Measurements from ENCODE around the gene FREM1. TPM values are rescaled to one million over a fixed set of nuclear protein-coding genes. Genes with fewer than 3 reads are reported as not detected.

FREM1 gene
- total and polyA plus RNA-seq, 2 experiments from 2014 or later, result 0.78 to 3.1 TPM

DNA sequence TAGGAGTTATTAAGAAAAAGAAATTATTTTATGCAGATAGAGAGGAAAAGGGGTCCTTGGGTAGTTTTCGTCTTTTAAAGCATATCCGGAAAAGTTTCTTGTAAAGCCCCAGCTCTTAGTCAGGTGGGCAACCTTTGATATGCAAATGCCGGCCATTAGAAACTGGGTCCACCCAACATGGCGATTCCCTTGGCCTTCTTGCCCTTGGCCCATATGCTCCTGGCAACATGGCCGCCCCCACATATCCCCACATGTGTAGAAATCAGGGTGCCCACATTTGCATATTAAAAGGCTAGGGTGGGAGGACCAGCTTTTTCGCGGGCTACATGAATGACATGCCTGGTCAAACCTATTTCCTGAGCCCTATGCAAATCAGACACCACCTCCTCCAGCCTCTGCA is 73.3 kb downstream of the FREM1 start:
- no peaks in the 10 kb centered on the region for H3K4me1 ChIP-seq (ENCODE audit: insufficient read depth)
- no peak overlapping the region for H2AFZ ChIP-seq
- ATAC-seq (no peak), DNase-seq (ENCODE audit: low spot score) (no peak)
- no peak overlapping the region for H3K4me3 Mint-ChIP-seq
- H3K27me3 Mint-ChIP-seq (ENCODE audit: insufficient read depth, low read depth, poor library complexity), result no peaks in the 10 kb centered on the region
- no peaks in the 10 kb centered on the region for H3K36me3 ChIP-seq (ENCODE audit: insufficient read depth)
- H3K27ac ChIP-seq (ENCODE audit: low read depth), result no peak overlapping the region
- H3K4me1 Mint-ChIP-seq, result peaks cover 6% of the 10 kb centered on the region
- peaks cover 8% of the 10 kb centered on the region; the same call in 2 of the 3 replicates for H3K36me3 Mint-ChIP-seq (ENCODE audit: low read depth)
- peaks cover 10% of the 10 kb centered on the region for H3K9me2 ChIP-seq (ENCODE audit: insufficient read depth)
- no peak overlapping the region for H3K27ac Mint-ChIP-seq
- H3K27me3 ChIP-seq (ENCODE audit: insufficient read depth), result no peaks in the 10 kb centered on the region
- TF ChIP-seq ZNF331 (CRISPR knock-in tag; IDR thresholded peaks at IDR 0.05; ENCODE audit: low read depth) (no peak), JUNB (IDR thresholded peaks at IDR 0.05; ENCODE audit: unreplicated experiment) (no peak), CREB1 (CRISPR knock-in tag; IDR thresholded peaks at IDR 0.05; ENCODE audit: low read depth) (no peak), EZH2phosphoT487 (IDR thresholded peaks at IDR 0.05; ENCODE audit: unreplicated experiment) (no peak), POLR2AphosphoS5 (IDR thresholded peaks at IDR 0.05; ENCODE audit: low read depth) (no peak)
- TF ChIP-seq, protein P1, sequence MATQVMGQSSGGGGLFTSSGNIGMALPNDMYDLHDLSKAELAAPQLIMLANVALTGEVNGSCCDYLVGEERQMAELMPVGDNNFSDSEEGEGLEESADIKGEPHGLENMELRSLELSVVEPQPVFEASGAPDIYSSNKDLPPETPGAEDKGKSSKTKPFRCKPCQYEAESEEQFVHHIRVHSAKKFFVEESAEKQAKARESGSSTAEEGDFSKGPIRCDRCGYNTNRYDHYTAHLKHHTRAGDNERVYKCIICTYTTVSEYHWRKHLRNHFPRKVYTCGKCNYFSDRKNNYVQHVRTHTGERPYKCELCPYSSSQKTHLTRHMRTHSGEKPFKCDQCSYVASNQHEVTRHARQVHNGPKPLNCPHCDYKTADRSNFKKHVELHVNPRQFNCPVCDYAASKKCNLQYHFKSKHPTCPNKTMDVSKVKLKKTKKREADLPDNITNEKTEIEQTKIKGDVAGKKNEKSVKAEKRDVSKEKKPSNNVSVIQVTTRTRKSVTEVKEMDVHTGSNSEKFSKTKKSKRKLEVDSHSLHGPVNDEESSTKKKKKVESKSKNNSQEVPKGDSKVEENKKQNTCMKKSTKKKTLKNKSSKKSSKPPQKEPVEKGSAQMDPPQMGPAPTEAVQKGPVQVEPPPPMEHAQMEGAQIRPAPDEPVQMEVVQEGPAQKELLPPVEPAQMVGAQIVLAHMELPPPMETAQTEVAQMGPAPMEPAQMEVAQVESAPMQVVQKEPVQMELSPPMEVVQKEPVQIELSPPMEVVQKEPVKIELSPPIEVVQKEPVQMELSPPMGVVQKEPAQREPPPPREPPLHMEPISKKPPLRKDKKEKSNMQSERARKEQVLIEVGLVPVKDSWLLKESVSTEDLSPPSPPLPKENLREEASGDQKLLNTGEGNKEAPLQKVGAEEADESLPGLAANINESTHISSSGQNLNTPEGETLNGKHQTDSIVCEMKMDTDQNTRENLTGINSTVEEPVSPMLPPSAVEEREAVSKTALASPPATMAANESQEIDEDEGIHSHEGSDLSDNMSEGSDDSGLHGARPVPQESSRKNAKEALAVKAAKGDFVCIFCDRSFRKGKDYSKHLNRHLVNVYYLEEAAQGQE (IDR thresholded peaks at IDR 0.05; ENCODE audit: unreplicated experiment), result no peak
- no peaks in the 10 kb centered on the region for H4K20me1 ChIP-seq (replicated peaks; ENCODE audit: insufficient read depth)
- no peaks in the 10 kb centered on the region for H3F3A ChIP-seq (replicated peaks; ENCODE audit: low read depth)
- H3K4me3 ChIP-seq, result no peak overlapping the region
- no peak overlapping the region for H3K4me2 ChIP-seq
- peaks cover 4% of the 10 kb centered on the region; the same call in 1 of the 3 replicates for H3K9me3 Mint-ChIP-seq
- no peaks in the 10 kb centered on the region for H3K79me2 ChIP-seq (replicated peaks; ENCODE audit: insufficient read depth)

DNA sequence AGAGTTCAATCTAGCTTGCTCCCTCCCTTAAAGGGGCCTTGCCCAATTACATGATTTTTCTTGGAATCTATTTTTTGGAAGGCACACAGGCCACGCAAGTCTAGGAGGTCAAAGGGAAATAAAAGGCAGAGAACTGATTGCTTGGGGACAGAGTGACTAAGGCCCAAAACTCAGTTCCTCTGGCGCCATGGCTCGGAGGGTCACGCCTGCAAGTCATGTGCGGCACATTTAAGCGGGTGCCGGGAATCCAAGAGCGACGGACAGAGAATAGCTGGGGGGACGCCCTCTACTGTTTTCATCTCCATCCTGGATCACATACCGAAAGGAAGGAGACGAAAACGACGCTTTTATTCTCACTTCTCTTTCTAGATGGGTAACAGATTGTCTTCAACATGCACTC is 78.6 kb downstream of the FREM1 start:
- peaks cover 13% of the 10 kb centered on the region for H3K36me3 Mint-ChIP-seq (ENCODE audit: low read depth)
- no peaks in the 10 kb centered on the region for H4K20me1 ChIP-seq (replicated peaks; ENCODE audit: insufficient read depth)
- H3K4me3 Mint-ChIP-seq, result no peak overlapping the region
- H3F3A ChIP-seq (replicated peaks; ENCODE audit: low read depth), result no peaks in the 10 kb centered on the region
- H3K4me1 ChIP-seq (ENCODE audit: insufficient read depth), result no peaks in the 10 kb centered on the region
- ATAC-seq (no peak), DNase-seq (ENCODE audit: low spot score) (peak; percentile 5)
- TF ChIP-seq, protein P2, sequence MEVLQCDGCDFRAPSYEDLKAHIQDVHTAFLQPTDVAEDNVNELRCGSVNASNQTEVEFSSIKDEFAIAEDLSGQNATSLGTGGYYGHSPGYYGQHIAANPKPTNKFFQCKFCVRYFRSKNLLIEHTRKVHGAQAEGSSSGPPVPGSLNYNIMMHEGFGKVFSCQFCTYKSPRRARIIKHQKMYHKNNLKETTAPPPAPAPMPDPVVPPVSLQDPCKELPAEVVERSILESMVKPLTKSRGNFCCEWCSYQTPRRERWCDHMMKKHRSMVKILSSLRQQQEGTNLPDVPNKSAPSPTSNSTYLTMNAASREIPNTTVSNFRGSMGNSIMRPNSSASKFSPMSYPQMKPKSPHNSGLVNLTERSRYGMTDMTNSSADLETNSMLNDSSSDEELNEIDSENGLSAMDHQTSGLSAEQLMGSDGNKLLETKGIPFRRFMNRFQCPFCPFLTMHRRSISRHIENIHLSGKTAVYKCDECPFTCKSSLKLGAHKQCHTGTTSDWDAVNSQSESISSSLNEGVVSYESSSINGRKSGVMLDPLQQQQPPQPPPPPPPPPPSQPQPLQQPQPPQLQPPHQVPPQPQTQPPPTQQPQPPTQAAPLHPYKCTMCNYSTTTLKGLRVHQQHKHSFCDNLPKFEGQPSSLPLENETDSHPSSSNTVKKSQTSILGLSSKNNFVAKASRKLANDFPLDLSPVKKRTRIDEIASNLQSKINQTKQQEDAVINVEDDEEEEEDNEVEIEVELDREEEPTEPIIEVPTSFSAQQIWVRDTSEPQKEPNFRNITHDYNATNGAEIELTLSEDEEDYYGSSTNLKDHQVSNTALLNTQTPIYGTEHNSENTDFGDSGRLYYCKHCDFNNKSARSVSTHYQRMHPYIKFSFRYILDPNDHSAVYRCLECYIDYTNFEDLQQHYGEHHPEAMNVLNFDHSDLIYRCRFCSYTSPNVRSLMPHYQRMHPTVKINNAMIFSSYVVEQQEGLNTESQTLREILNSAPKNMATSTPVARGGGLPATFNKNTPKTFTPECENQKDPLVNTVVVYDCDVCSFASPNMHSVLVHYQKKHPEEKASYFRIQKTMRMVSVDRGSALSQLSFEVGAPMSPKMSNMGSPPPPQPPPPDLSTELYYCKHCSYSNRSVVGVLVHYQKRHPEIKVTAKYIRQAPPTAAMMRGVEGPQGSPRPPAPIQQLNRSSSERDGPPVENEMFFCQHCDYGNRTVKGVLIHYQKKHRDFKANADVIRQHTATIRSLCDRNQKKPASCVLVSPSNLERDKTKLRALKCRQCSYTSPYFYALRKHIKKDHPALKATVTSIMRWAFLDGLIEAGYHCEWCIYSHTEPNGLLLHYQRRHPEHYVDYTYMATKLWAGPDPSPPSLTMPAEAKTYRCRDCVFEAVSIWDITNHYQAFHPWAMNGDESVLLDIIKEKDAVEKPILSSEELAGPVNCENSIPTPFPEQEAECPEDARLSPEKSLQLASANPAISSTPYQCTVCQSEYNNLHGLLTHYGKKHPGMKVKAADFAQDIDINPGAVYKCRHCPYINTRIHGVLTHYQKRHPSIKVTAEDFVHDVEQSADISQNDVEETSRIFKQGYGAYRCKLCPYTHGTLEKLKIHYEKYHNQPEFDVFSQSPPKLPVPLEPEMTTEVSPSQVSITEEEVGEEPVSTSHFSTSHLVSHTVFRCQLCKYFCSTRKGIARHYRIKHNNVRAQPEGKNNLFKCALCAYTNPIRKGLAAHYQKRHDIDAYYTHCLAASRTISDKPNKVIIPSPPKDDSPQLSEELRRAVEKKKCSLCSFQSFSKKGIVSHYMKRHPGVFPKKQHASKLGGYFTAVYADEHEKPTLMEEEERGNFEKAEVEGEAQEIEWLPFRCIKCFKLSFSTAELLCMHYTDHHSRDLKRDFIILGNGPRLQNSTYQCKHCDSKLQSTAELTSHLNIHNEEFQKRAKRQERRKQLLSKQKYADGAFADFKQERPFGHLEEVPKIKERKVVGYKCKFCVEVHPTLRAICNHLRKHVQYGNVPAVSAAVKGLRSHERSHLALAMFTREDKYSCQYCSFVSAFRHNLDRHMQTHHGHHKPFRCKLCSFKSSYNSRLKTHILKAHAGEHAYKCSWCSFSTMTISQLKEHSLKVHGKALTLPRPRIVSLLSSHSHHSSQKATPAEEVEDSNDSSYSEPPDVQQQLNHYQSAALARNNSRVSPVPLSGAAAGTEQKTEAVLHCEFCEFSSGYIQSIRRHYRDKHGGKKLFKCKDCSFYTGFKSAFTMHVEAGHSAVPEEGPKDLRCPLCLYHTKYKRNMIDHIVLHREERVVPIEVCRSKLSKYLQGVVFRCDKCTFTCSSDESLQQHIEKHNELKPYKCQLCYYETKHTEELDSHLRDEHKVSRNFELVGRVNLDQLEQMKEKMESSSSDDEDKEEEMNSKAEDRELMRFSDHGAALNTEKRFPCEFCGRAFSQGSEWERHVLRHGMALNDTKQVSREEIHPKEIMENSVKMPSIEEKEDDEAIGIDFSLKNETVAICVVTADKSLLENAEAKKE (CRISPR knock-in tag; IDR thresholded peaks at IDR 0.05), result no peak
- TF ChIP-seq, protein P3, sequence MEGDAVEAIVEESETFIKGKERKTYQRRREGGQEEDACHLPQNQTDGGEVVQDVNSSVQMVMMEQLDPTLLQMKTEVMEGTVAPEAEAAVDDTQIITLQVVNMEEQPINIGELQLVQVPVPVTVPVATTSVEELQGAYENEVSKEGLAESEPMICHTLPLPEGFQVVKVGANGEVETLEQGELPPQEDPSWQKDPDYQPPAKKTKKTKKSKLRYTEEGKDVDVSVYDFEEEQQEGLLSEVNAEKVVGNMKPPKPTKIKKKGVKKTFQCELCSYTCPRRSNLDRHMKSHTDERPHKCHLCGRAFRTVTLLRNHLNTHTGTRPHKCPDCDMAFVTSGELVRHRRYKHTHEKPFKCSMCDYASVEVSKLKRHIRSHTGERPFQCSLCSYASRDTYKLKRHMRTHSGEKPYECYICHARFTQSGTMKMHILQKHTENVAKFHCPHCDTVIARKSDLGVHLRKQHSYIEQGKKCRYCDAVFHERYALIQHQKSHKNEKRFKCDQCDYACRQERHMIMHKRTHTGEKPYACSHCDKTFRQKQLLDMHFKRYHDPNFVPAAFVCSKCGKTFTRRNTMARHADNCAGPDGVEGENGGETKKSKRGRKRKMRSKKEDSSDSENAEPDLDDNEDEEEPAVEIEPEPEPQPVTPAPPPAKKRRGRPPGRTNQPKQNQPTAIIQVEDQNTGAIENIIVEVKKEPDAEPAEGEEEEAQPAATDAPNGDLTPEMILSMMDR (conservative IDR thresholded peaks at IDR 0.05; ENCODE audit: low read depth in 2 of 2), result 0 out of 4 replicates have a peak, but pooled peaks of 1 of the 2 experiments have one; percentile 8
- TF ChIP-seq EZH2phosphoT487 (IDR thresholded peaks at IDR 0.05; ENCODE audit: unreplicated experiment), result no peak
- H3K79me2 ChIP-seq (replicated peaks; ENCODE audit: insufficient read depth), result no peaks in the 10 kb centered on the region
- H3K9me2 ChIP-seq (ENCODE audit: insufficient read depth), result 0 out of 2 replicates have a peak, but pooled peaks cover 2% of the 10 kb centered on the region
- no peaks in the 10 kb centered on the region for H3K27me3 ChIP-seq (ENCODE audit: insufficient read depth)
- no peak overlapping the region for H3K27ac ChIP-seq (ENCODE audit: low read depth)
- peaks cover 8% of the 10 kb centered on the region; the same call in 1 of the 3 replicates for H3K9me3 Mint-ChIP-seq
- peaks cover 2% of the 10 kb centered on the region; the same call in 1 of the 3 replicates for H3K4me1 Mint-ChIP-seq
- no peak overlapping the region for H3K4me3 ChIP-seq
- H2AFZ ChIP-seq, result no peak overlapping the region
- H3K36me3 ChIP-seq (ENCODE audit: insufficient read depth), result no peaks in the 10 kb centered on the region
- no peak overlapping the region for H3K27ac Mint-ChIP-seq
- H3K27me3 Mint-ChIP-seq (ENCODE audit: insufficient read depth, low read depth, poor library complexity), result peaks cover 4% of the 10 kb centered on the region
- no peak overlapping the region for H3K4me2 ChIP-seq
